IMR-90 (cell line): ENCODE data around the gene GBA2. TPM values are rescaled to one million over a fixed set of nuclear protein-coding genes. Genes with fewer than 3 reads are reported as not detected.

ENCODE experiments used
- ATAC-seq: fragments of 200-7000 bp; cut with Tn5 transposase; 2 replicates; pipeline ENCODE4 v1.9.1; 2020; ENCODE audit warnings: low read depth, mild to moderate bottlenecking, moderate library complexity
- BruUV-seq: library from RNA; stranded (reverse); fragments of 400-500 nt; replicated peaks from 2 replicates; lab custom pipeline; 2021; lab: Mats Ljungman, UMichigan
- CTCF ChIA-PET: fragments of 300-600 bp; formaldehyde crosslinking; extraction: SDS; loops from one replicate; lab custom pipeline; 2021; ENCODE audit warnings: antibody characterized with exemption; lab: Yijun Ruan, JAX
- POLR2A ChIA-PET: fragments of 300-600 bp; sonication (Branson Sonifier 250); formaldehyde crosslinking; loops from one replicate; lab custom pipeline; 2022; ENCODE audit warnings: antibody characterized with exemption; ENCODE audit not compliant: unreplicated experiment; lab: Charles Lee
- DNase-seq: peaks from one replicate; pipeline ENCODE4 v3.0.0; 2013
- H2AFZ ChIP-seq: replicated peaks from 2 replicates; pipeline ENCODE3; 2013; ENCODE audit warnings: low read length, mild to moderate bottlenecking; ENCODE audit not compliant: poor library complexity
- H2AK5ac ChIP-seq: 2 replicates; pipeline ENCODE4 v1.6.1; 2013; ENCODE audit warnings: low read depth, low read length, inconsistent platforms
- H2AK9ac ChIP-seq: replicated peaks from 2 replicates; pipeline ENCODE3; 2013; ENCODE audit warnings: mild to moderate bottlenecking, low read depth, low read length, moderate library complexity; ENCODE audit not compliant: poor library complexity
- H2BK120ac ChIP-seq: 2 replicates; pipeline ENCODE4 v1.6.1; 2013; ENCODE audit warnings: low read depth, low read length, inconsistent platforms
- H2BK15ac ChIP-seq: 3 replicates; pipeline ENCODE4 v1.6.1; 2013; ENCODE audit warnings: low read depth, low read length, inconsistent platforms
- H2BK20ac ChIP-seq: 2 replicates; pipeline ENCODE4 v1.6.1; 2013; ENCODE audit warnings: low read depth, mild to moderate bottlenecking, inconsistent platforms, low read length, moderate library complexity
- H2BK5ac ChIP-seq: 2 replicates; pipeline ENCODE4 v1.6.1; 2013; ENCODE audit warnings: mild to moderate bottlenecking, low read depth, low read length, inconsistent platforms; ENCODE audit not compliant: poor library complexity, severe bottlenecking
- H3K14ac ChIP-seq: replicated peaks from 2 replicates; pipeline ENCODE4 v1.6.1; 2013; ENCODE audit warnings: low read depth, low read length, inconsistent platforms
- H3K18ac ChIP-seq: 2 replicates; pipeline ENCODE4 v1.6.1; 2013; ENCODE audit warnings: low read depth, low read length, control low read depth
- H3K23ac ChIP-seq: 2 replicates; pipeline ENCODE4 v1.6.1; 2013; ENCODE audit warnings: low read depth, low read length, inconsistent platforms
- H3K27ac ChIP-seq: 2 replicates; pipeline ENCODE4 v1.5.1; 2013; ENCODE audit warnings: mild to moderate bottlenecking, control low read depth, low read length; ENCODE audit not compliant: insufficient read depth
- H3K27me3 ChIP-seq: 2 replicates; pipeline ENCODE4 v1.6.1; 2013; ENCODE audit warnings: low read length; ENCODE audit not compliant: control insufficient read depth, insufficient read depth
- H3K36me3 ChIP-seq: 2 replicates; pipeline ENCODE4 v1.6.1; 2013; ENCODE audit warnings: low read length, mixed read lengths; ENCODE audit not compliant: control insufficient read depth, insufficient read depth
- H3K4ac ChIP-seq: 2 replicates; pipeline ENCODE4 v1.6.1; 2013; ENCODE audit warnings: low read depth, low read length, inconsistent platforms
- H3K4me1 ChIP-seq: 2 replicates; pipeline ENCODE4 v1.6.1; 2013; ENCODE audit warnings: low read length, mixed read lengths; ENCODE audit not compliant: control insufficient read depth, insufficient read depth
- H3K4me2 ChIP-seq: 2 replicates; pipeline ENCODE4 v1.6.1; 2013; ENCODE audit warnings: low read depth, mild to moderate bottlenecking, control low read depth, low read length, moderate library complexity
- H3K4me3 ChIP-seq: 2 replicates; pipeline ENCODE4 v1.5.1; 2013; ENCODE audit warnings: low read depth, mild to moderate bottlenecking, control low read depth, low read length, moderate library complexity; ENCODE audit not compliant: insufficient read depth
- H3K56ac ChIP-seq: 2 replicates; pipeline ENCODE4 v1.6.1; 2013; ENCODE audit warnings: low read length, inconsistent platforms; ENCODE audit not compliant: insufficient read depth; ENCODE audit errors: extremely low read depth
- H3K79me1 ChIP-seq, 2 experiments: 2 replicates each; pipeline ENCODE4 v1.6.1; 2013; ENCODE audit warnings: low read length in 2 of 2, inconsistent platforms in 1 of 2, low read depth in 1 of 2
- H3K9ac ChIP-seq: 2 replicates; pipeline ENCODE4 v1.6.1; 2013; ENCODE audit warnings: low read depth, low read length, control low read depth
- H3K9me1 ChIP-seq: 2 replicates; pipeline ENCODE4 v1.6.1; 2013; ENCODE audit warnings: low read length, inconsistent platforms; ENCODE audit not compliant: insufficient read depth
- H3K9me3 ChIP-seq: 2 replicates; pipeline ENCODE4 v1.6.1; 2013; ENCODE audit warnings: low read length; ENCODE audit not compliant: control insufficient read depth, insufficient read depth
- H4K20me1 ChIP-seq: 2 replicates; pipeline ENCODE4 v1.6.1; 2013; ENCODE audit warnings: low read length, inconsistent platforms; ENCODE audit not compliant: insufficient read depth
- H4K5ac ChIP-seq: 2 replicates; pipeline ENCODE4 v1.6.1; 2013; ENCODE audit warnings: mild to moderate bottlenecking, low read depth, low read length, control low read depth
- H4K8ac ChIP-seq, 2 experiments: 2 replicates each; pipeline ENCODE4 v1.6.1; 2013; ENCODE audit warnings: low read depth in 2 of 2, low read length in 2 of 2, control low read depth in 1 of 2, inconsistent platforms in 1 of 2
- H4K91ac ChIP-seq: 2 replicates; pipeline ENCODE4 v1.6.1; 2013; ENCODE audit warnings: low read depth, low read length, inconsistent platforms; ENCODE audit not compliant: insufficient read depth
- BHLHE40 ChIP-seq: fragments of 150-350 bp; IDR thresholded peaks from 2 replicates; pipeline ENCODE4 v1.6.1; 2016; ENCODE audit warnings: mild to moderate bottlenecking, low read depth, low read length
- CEBPB ChIP-seq: IDR thresholded peaks from 2 replicates; pipeline ENCODE4 v1.6.1; 2012; ENCODE audit warnings: low read depth, low read length, improper control_type of control experiment
- CHD1 ChIP-seq: IDR thresholded peaks from 2 replicates; pipeline ENCODE4 v1.6.1; 2012; ENCODE audit warnings: low read depth, low read length, improper control_type of control experiment
- CTCF ChIP-seq: conservative IDR thresholded peaks from 2 replicates; pipeline ENCODE4 v1.5.1; 2012; ENCODE audit warnings: mild to moderate bottlenecking, low read depth, low read length, improper control_type of control experiment
- FOS ChIP-seq: fragments of 150-350 bp; IDR thresholded peaks from 2 replicates; pipeline ENCODE4 v1.6.1; 2016; ENCODE audit warnings: low read depth, low read length
- MAFK ChIP-seq: IDR thresholded peaks from 2 replicates; pipeline ENCODE4 v1.6.1; 2012; ENCODE audit warnings: low read depth, low read length, improper control_type of control experiment
- MAZ ChIP-seq: IDR thresholded peaks from 2 replicates; pipeline ENCODE4 v1.6.1; 2012; ENCODE audit warnings: low read depth, mild to moderate bottlenecking, low read length, improper control_type of control experiment, moderate library complexity, borderline replicate concordance
- MXI1 ChIP-seq: IDR thresholded peaks from 2 replicates; pipeline ENCODE4 v1.6.1; 2012; ENCODE audit warnings: low read depth, mild to moderate bottlenecking, low read length, moderate library complexity, borderline replicate concordance
- NFE2L2 ChIP-seq: fragments of 150-350 bp; IDR thresholded peaks from 2 replicates; pipeline ENCODE4 v1.6.1; 2016; ENCODE audit warnings: low read depth, mild to moderate bottlenecking, low read length
- RAD21 ChIP-seq: IDR thresholded peaks from 2 replicates; pipeline ENCODE4 v1.6.1; 2012; ENCODE audit warnings: low read length, improper control_type of control experiment
- RCOR1 ChIP-seq: IDR thresholded peaks from 2 replicates; pipeline ENCODE4 v1.6.1; 2012; ENCODE audit warnings: mild to moderate bottlenecking, low read length, improper control_type of control experiment; ENCODE audit not compliant: insufficient replicate concordance
- RFX5 ChIP-seq: IDR thresholded peaks from 2 replicates; pipeline ENCODE4 v1.8.0; 2012; ENCODE audit warnings: low read depth, mild to moderate bottlenecking, low read length, moderate library complexity
- SMC3 ChIP-seq: fragments of 150-350 bp; IDR thresholded peaks from 2 replicates; pipeline ENCODE4 v1.6.1; 2016; ENCODE audit warnings: low read depth, mild to moderate bottlenecking, antibody characterized with exemption, low read length, moderate library complexity
- USF2 ChIP-seq: fragments of 150-350 bp; IDR thresholded peaks from 2 replicates; pipeline ENCODE4 v1.6.1; 2017; ENCODE audit warnings: mild to moderate bottlenecking, antibody characterized with exemption, low read length, low read depth
- WGBS, 2 experiments: methylation state at CpG; one replicate each; pipeline versions ENCODE4 v1.1.5 to v1.1.7; 2013; ENCODE audit warnings: missing lambda C conversion rate in 2 of 2; ENCODE audit not compliant: insufficient read length in 1 of 2; ENCODE audit errors: extremely low coverage in 2 of 2; 5-methylcytosine and 5-hydroxymethylcytosine counted together
- dilution Hi-C: fragments of 300-500 bp; cut with HindIII; formaldehyde crosslinking; loops from one replicate; pipeline ENCODE4 v1.14.3; 2018; ENCODE audit warnings: low sequenced_read_pairs; ENCODE audit not compliant: unreplicated experiment
- in situ Hi-C: fragments of 300-500 bp; cut with MboI; formaldehyde crosslinking; loops from 3 replicates; pipeline ENCODE4 v1.14.3; 2019; ENCODE audit warnings: low sequenced_read_pairs, inconsistent platforms, mixed read lengths
- intact Hi-C: fragments of 100-400 bp; cut with micrococcal nuclease; formaldehyde crosslinking; loops from 2 replicates; pipeline ENCODE4 v1.10.0; 2022
- polyA plus RNA-seq, 3 experiments: library from polyadenylated mRNA; depleted of rRNA; stranded (reverse); fragments of >200 nt; gene quantifications; 2 replicates each; pipeline ENCODE4 v1.2.3, GENCODE V29; 2012; ENCODE audit warnings: low replicate concordance in 1 of 3
- total RNA-seq: library from RNA; depleted of rRNA; stranded (reverse); fragments of >200 nt; gene quantifications from 2 replicates; pipeline ENCODE4 v1.2.3, GENCODE V29; 2012

The GBA2 gene
- total and polyA plus RNA-seq, 2 of the 4 experiments (the other 2 are of a cell fraction) = 18.1 to 38.2 TPM

GRCh38 chr9:35769763-35770162, 20.7 kb upstream of the GBA2 start:
- no TSS peak for BruUV-seq
- H2BK15ac ChIP-seq = no peak overlapping the region
- no peak overlapping the region for H2BK120ac ChIP-seq
- no peaks in the 10 kb centered on the region for H3K9me1 ChIP-seq
- H3K4me1 ChIP-seq = peaks cover 1% of the 10 kb centered on the region; the same call in 1 of the 2 replicates
- H2AFZ ChIP-seq = no peak overlapping the region
- no peak overlapping the region for H2BK20ac ChIP-seq
- no peak overlapping the region for H3K14ac ChIP-seq
- no CpG with 5 or more reads among the region's 1 CpG for whole genome bisulfite sequencing, 2 experiments
- no peak for DNase-seq
- H3K4ac ChIP-seq = no peak overlapping the region
- H3K9me3 ChIP-seq = no peaks in the 10 kb centered on the region
- H3K18ac ChIP-seq = no peak overlapping the region
- H3K9ac ChIP-seq = no peak overlapping the region
- peaks cover 26% of the 10 kb centered on the region for H3K27me3 ChIP-seq
- TF ChIP-seq CEBPB (no peak), BHLHE40 (no peak), RCOR1 (no peak), USF2 (no peak), CTCF (no peak), MXI1 (no peak), SMC3 (no peak), FOS (no peak), MAZ (no peak), RAD21 (no peak), CHD1 (no peak), MAFK (no peak), NFE2L2 (no peak), RFX5 (no peak)
- no peak overlapping the region for H3K27ac ChIP-seq
- no peaks in the 10 kb centered on the region for H3K36me3 ChIP-seq
- no peak overlapping the region for H2BK5ac ChIP-seq
- in situ Hi-C loops (no loop called here), intact Hi-C loops (no loop called here), dilution Hi-C loops (no loop called here)
- ATAC-seq = no peak
- H3K23ac ChIP-seq = no peak overlapping the region
- no peak overlapping the region for H4K8ac ChIP-seq
- no peak overlapping the region for H4K5ac ChIP-seq
- H4K20me1 ChIP-seq = no peaks in the 10 kb centered on the region
- no peak overlapping the region for H2AK5ac ChIP-seq
- ChIA-PET POLR2A (no interaction called here), CTCF (no interaction called here)
- H3K56ac ChIP-seq = no peak overlapping the region
- H4K91ac ChIP-seq = no peak overlapping the region
- H3K4me2 ChIP-seq = no peak overlapping the region
- H2AK9ac ChIP-seq = no peak overlapping the region
- H3K79me1 ChIP-seq = no peaks in the 10 kb centered on the region
- H3K4me3 ChIP-seq = no peak overlapping the region
